A172 (cell line): ENCODE data around the gene ATG10. TPM values are rescaled to one million over a fixed set of nuclear protein-coding genes. Genes with fewer than 3 reads are reported as not detected.
"Not testable (repeated sequence)": the region's sequence is repeated elsewhere in the genome, so short reads cannot be mapped to it uniquely, and the experiment has no call there.

ENCODE experiments used
- DNase-seq: peaks from one replicate; pipeline ENCODE4 v3.0.0-alpha.2; 2015; ENCODE audit warnings: low spot score
- total RNA-seq: library from RNA; depleted of rRNA; stranded (reverse); fragments of >200 nt; shearing (Covaris generic); gene quantifications from 2 replicates; pipeline ENCODE4 v1.2.3, GENCODE V29; 2014

The ATG10 gene
- total RNA-seq, 1 experiment from 2014 or later, result 11.5 TPM

GRCh38 chr5:82054004-82054710 lies 82.3 kb downstream of the ATG10 start:
- DNase-seq, result no peak

- no peak for DNase-seq
Observed at GRCh38 chr5:82057051-82057450, 85.2 kb downstream of the ATG10 start.

- no peak for DNase-seq
Observed at GRCh38 chr5:82058710-82059109, 86.9 kb downstream of the ATG10 start.

- DNase-seq, result no peak
Observed at GRCh38 chr5:82066791-82067190, 95.0 kb downstream of the ATG10 start.

GRCh38 chr5:82068042-82068441 lies 96.2 kb downstream of the ATG10 start:
- DNase-seq, result not testable (repeated sequence)

- no peak for DNase-seq
Observed at GRCh38 chr5:82068723-82069122, 96.9 kb downstream of the ATG10 start.

- DNase-seq, result no peak
Observed at GRCh38 chr5:82072138-82072537, 100.3 kb downstream of the ATG10 start.

- DNase-seq, result no peak
Observed at GRCh38 chr5:82073179-82073578, 101.4 kb downstream of the ATG10 start.

- no peak for DNase-seq
Observed at GRCh38 chr5:82074950-82075349, 103.1 kb downstream of the ATG10 start.

GRCh38 chr5:82077496-82077895 lies 105.7 kb downstream of the ATG10 start:
- DNase-seq, result no peak

- DNase-seq, result no peak
Observed at GRCh38 chr5:82091617-82092016, 119.8 kb downstream of the ATG10 start.

- DNase-seq, result no peak
Observed at GRCh38 chr5:82095536-82095935, 123.7 kb downstream of the ATG10 start.

GRCh38 chr5:82096249-82096648 lies 124.4 kb downstream of the ATG10 start:
- DNase-seq, result no peak

GRCh38 chr5:82100303-82101077 lies 128.7 kb downstream of the ATG10 start:
- no peak for DNase-seq

- no peak for DNase-seq
Observed at GRCh38 chr5:82104872-82105271, 133.0 kb downstream of the ATG10 start.

- DNase-seq, result peak; percentile 42
Observed at GRCh38 chr5:82105457-82105856, 133.6 kb downstream of the ATG10 start.

GRCh38 chr5:82106207-82106606 lies 134.4 kb downstream of the ATG10 start:
- DNase-seq, result no peak

GRCh38 chr5:82106756-82107155 lies 134.9 kb downstream of the ATG10 start:
- DNase-seq, result no peak

- peak; percentile 20 for DNase-seq
Observed at GRCh38 chr5:82107267-82107666, 135.4 kb downstream of the ATG10 start.

- no peak for DNase-seq
Observed at GRCh38 chr5:82109013-82109412, 137.2 kb downstream of the ATG10 start.

GRCh38 chr5:82109915-82110314 lies 138.1 kb downstream of the ATG10 start:
- DNase-seq, result not testable (repeated sequence)

- peak; percentile 66 for DNase-seq
Observed at GRCh38 chr5:82111191-82111590, 139.4 kb downstream of the ATG10 start.

- no peak for DNase-seq
Observed at GRCh38 chr5:82115858-82116257, 144.0 kb downstream of the ATG10 start.
